ENCODE results near the gene SPATA1. TPM values are rescaled to one million over a fixed set of nuclear protein-coding genes. Genes with fewer than 3 reads are reported as not detected.

Gene SPATA1
- total RNA-seq, 1 donor from 2014 or later = 1.0 TPM

DNA sequence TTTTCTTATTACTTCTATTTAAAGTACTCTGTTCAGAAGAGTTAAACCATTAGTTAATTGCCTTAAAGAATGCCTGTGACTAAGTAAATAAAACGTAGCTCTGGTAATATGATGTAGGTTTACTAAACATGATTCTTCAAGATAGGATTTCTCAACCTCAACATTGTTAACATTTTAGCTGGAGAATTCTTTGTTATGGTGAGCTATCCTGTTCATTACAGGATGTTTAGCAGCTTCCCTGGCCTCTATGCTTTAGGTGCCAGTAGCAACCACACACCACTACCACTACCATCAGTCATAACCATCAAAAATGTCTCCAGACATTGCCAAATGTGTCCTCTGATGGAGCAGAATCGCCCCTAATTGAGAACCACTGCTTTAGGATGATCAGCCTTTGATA, 16.4 kb upstream of the SPATA1 start:
- peaks cover 0 to 6% (median 0%) of the 10 kb centered on the region in 3 donors for H3K4me1 ChIP-seq (ENCODE audit: control insufficient read depth in 3 of 3, insufficient read depth in 3 of 3, low read length in 3 of 3)
- H3K36me3 ChIP-seq (ENCODE audit: control insufficient read depth in 3 of 3, insufficient read depth in 3 of 3, low read length in 3 of 3) = peaks cover 12 to 39% (median 23%) of the 10 kb centered on the region in 3 donors
- H3K27me3 ChIP-seq (ENCODE audit: control insufficient read depth in 3 of 3, insufficient read depth in 3 of 3, low read length in 3 of 3) = no peaks in the 10 kb centered on the region
- no peaks in the 10 kb centered on the region for H3K9me3 ChIP-seq (ENCODE audit: control insufficient read depth in 3 of 3, low read length in 3 of 3)
- no peak overlapping the region for H3K4me3 ChIP-seq (ENCODE audit: low read length in 3 of 3)
- no peak overlapping the region for H3K27ac ChIP-seq (ENCODE audit: low read depth, low read length)
- H3K9ac ChIP-seq (ENCODE audit: low read depth in 1 of 3, low read length in 3 of 3) = no peak overlapping the region

DNA sequence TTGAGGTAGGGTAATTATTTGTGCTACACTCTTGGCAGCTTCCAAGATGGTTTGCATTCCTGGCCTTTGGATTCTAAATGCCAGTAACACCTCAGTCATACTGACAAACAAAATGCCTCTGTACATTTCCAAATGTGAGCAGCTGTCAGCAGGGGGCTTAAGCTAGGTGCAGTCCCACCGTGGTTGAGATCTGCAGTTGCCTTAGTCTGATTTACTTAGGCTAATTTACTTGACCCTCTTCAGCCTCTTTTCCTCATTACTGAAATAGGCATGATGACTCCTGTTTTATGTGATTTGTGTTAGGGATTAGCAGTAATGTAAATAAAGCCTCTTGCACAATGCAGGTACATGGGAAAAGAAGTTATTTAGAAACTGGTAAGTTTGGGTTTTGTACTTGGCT, 13.5 kb upstream of the SPATA1 start:
- Histone ChIP-seq H3K36me3 (ENCODE audit: control insufficient read depth in 3 of 3, insufficient read depth in 3 of 3, low read length in 3 of 3) (peaks cover 25 to 47% (median 28%) of the 10 kb centered on the region in 3 donors), H3K9ac (ENCODE audit: low read depth in 1 of 3, low read length in 3 of 3) (peak overlapping the region in 1 of 3 donors; percentile 17), H3K9me3 (ENCODE audit: control insufficient read depth in 3 of 3, low read length in 3 of 3) (no peaks in the 10 kb centered on the region), H3K4me1 (ENCODE audit: control insufficient read depth in 3 of 3, insufficient read depth in 3 of 3, low read length in 3 of 3) (peaks cover 0 to 6% (median 0%) of the 10 kb centered on the region in 3 donors), H3K27ac (ENCODE audit: low read depth, low read length) (no peak overlapping the region), H3K27me3 (ENCODE audit: control insufficient read depth in 3 of 3, insufficient read depth in 3 of 3, low read length in 3 of 3) (no peaks in the 10 kb centered on the region), H3K4me3 (ENCODE audit: low read length in 3 of 3) (no peak overlapping the region)

DNA sequence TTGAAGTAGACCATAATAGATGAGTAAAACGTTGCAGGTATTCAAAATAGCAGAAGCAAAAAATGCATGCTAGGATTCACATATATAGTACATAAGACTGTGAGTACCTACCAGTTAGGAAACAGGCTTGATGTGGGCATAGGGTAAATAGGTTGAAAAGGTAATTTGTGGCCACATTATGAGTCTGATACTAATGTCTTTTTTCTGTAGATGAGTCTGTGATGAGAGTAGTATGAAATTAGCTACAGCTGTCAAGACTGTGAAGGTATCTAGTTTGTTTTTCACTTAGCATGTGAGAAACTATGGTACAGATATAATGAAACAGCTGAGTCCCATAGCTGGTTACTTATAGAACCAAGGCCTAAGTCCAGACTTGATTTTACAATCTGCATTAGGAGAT, 12.4 kb upstream of the SPATA1 start:
- Histone ChIP-seq H3K4me3 (ENCODE audit: low read length in 3 of 3) (no peak overlapping the region), H3K4me1 (ENCODE audit: control insufficient read depth in 3 of 3, insufficient read depth in 3 of 3, low read length in 3 of 3) (peaks cover 0 to 6% (median 0%) of the 10 kb centered on the region in 3 donors), H3K27ac (ENCODE audit: low read depth, low read length) (no peak overlapping the region), H3K36me3 (ENCODE audit: control insufficient read depth in 3 of 3, insufficient read depth in 3 of 3, low read length in 3 of 3) (peaks cover 29 to 52% (median 37%) of the 10 kb centered on the region in 3 donors), H3K27me3 (ENCODE audit: control insufficient read depth in 3 of 3, insufficient read depth in 3 of 3, low read length in 3 of 3) (no peaks in the 10 kb centered on the region), H3K9me3 (ENCODE audit: control insufficient read depth in 3 of 3, low read length in 3 of 3) (no peaks in the 10 kb centered on the region), H3K9ac (ENCODE audit: low read depth in 1 of 3, low read length in 3 of 3) (no peak overlapping the region)

DNA sequence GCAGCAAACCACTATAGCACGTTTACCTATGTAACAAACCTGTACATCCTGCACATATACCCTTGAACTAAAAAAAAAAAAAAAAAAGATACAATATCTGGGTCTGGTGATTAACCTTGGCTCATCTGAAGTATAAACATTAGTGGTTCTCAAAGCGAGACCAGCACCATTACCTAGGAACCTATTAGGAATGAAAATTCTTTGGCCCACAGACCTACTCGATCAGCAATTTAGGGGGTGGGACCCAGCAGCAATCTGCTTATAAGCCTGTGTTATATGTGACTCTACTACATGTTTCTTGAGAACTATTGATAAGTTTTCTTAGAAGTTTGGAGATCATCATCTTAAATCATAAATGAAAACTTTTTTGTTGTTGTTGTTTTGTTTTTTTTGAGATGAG, 9.7 kb upstream of the SPATA1 start:
- Histone ChIP-seq H3K36me3 (ENCODE audit: control insufficient read depth in 3 of 3, insufficient read depth in 3 of 3, low read length in 3 of 3) (peaks cover 21 to 45% (median 28%) of the 10 kb centered on the region in 3 donors), H3K9ac (ENCODE audit: low read depth in 1 of 3, low read length in 3 of 3) (no peak overlapping the region), H3K27me3 (ENCODE audit: control insufficient read depth in 3 of 3, insufficient read depth in 3 of 3, low read length in 3 of 3) (no peaks in the 10 kb centered on the region), H3K4me1 (ENCODE audit: control insufficient read depth in 3 of 3, insufficient read depth in 3 of 3, low read length in 3 of 3) (peaks cover 0 to 6% (median 5%) of the 10 kb centered on the region in 3 donors), H3K4me3 (ENCODE audit: low read length in 3 of 3) (no peak overlapping the region), H3K27ac (ENCODE audit: low read depth, low read length) (no peak overlapping the region), H3K9me3 (ENCODE audit: control insufficient read depth in 3 of 3, low read length in 3 of 3) (no peaks in the 10 kb centered on the region)

DNA sequence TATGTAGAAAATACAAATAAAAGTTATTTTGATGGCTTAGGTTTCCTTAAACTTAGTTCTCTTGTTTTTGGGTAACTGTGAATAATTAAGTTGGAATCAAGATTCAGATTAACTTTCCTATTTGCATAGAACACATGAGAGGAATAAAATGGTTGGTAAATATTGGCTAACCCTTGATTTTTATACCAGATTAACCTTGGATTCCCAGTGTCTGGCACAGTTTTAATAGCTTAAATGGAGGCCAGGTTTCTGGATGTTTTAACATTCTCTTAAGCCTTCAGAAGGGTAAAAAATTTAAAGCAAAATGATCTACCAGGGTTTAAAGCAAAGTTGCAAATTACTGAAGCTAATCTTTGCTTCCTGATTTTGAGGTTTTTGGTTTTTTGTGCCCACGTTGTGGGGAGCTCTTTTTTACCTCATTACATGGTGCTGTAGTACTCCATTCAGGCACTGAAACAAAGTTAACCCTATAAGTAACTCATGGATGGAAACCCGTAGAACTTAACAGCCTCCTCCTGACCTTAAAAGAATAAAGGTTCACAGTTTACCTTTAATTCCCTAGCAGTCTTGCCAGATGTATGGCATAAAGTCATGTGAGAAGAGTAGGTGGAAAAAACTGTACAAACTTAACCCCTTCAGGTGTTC, 8.4 kb upstream of the SPATA1 start:
- no peak overlapping the region for H3K4me3 ChIP-seq (ENCODE audit: low read length in 3 of 3)
- peaks cover 18 to 38% (median 28%) of the 10 kb centered on the region in 3 donors for H3K36me3 ChIP-seq (ENCODE audit: control insufficient read depth in 3 of 3, insufficient read depth in 3 of 3, low read length in 3 of 3)
- H3K9ac ChIP-seq (ENCODE audit: low read depth in 1 of 3, low read length in 3 of 3) = no peak overlapping the region
- H3K4me1 ChIP-seq (ENCODE audit: control insufficient read depth in 3 of 3, insufficient read depth in 3 of 3, low read length in 3 of 3) = peaks cover under 1 to 5% (median 1%) of the 10 kb centered on the region in 3 donors
- no peaks in the 10 kb centered on the region for H3K27me3 ChIP-seq (ENCODE audit: control insufficient read depth in 3 of 3, insufficient read depth in 3 of 3, low read length in 3 of 3)
- H3K9me3 ChIP-seq (ENCODE audit: control insufficient read depth in 3 of 3, low read length in 3 of 3) = no peaks in the 10 kb centered on the region
- H3K27ac ChIP-seq (ENCODE audit: low read depth, low read length) = no peak overlapping the region

DNA sequence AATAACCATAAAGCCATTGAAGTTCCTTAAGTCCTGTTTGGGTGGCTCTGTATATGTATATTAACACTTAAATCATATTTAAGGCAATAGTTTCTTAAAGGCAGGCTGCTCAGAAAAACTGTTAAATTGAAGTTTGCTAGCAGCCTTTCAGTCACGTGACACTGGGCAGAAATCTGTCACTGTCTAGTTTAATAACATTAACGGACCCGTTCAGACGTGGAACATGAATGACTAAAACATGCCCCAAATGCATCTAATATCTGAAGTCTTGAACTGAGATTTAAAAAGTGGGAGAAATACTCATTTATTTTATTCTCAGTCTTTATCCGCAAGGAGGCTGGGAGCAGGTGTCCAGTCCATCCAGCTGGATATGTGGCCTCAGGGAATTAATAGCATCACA, 3.3 kb upstream of the SPATA1 start:
- H3K4me3 ChIP-seq (ENCODE audit: low read length in 3 of 3) = no peak overlapping the region
- H3K27ac ChIP-seq (ENCODE audit: low read depth, low read length) = no peak overlapping the region
- H3K4me1 ChIP-seq (ENCODE audit: control insufficient read depth in 3 of 3, insufficient read depth in 3 of 3, low read length in 3 of 3) = peaks cover 16 to 34% (median 19%) of the 10 kb centered on the region in 3 donors
- no peak overlapping the region for H3K9ac ChIP-seq (ENCODE audit: low read depth in 1 of 3, low read length in 3 of 3)
- H3K9me3 ChIP-seq (ENCODE audit: control insufficient read depth in 3 of 3, low read length in 3 of 3) = no peaks in the 10 kb centered on the region
- H3K36me3 ChIP-seq (ENCODE audit: control insufficient read depth in 3 of 3, insufficient read depth in 3 of 3, low read length in 3 of 3) = peaks cover 2 to 11% (median 10%) of the 10 kb centered on the region in 3 donors
- no peaks in the 10 kb centered on the region for H3K27me3 ChIP-seq (ENCODE audit: control insufficient read depth in 3 of 3, insufficient read depth in 3 of 3, low read length in 3 of 3)

DNA sequence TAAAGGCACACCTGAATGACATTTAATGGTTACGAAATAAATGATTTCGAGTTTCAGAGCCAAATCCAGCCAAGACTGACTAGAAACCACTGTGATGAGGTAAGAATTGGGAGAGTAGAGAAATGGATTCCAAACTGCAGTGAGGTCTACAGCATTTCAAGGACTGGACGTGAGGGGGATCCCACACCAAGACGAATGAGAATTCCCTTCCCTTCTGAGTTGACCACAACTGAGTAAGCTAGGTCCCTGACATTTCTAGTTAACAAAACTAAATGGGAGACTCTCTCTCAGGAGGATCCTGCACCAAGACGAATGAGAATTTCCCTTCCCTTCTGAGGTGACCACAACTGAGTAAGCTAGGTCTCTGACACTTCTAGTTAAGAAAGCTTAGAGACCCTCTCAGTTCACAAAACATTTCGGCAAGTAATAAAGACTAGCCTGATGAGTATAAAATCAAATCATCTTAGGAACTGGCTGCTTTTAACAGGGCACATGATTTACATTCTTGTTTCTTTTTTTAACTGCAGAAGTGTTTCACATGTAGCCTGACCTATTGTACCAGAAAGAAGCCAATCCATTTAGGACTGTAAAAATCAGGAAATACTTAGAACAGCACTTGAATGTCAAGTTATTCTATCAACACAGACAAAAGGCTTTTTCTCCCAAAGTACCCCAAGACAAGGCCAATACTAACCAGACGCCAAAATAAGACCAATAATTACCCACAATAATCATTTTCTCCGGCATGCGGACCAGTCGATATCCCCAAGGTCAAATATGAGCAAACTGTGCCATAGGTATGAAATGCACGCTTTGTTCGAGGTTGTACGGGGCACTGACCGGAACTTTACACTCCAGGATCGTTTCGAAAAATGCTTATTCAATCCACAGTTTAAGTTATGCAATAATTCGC, 1.4 kb upstream of the SPATA1 start:
- H3K36me3 ChIP-seq (ENCODE audit: control insufficient read depth in 3 of 3, insufficient read depth in 3 of 3, low read length in 3 of 3) = peaks cover 0 to 8% (median 2%) of the 10 kb centered on the region in 3 donors
- no peaks in the 10 kb centered on the region for H3K9me3 ChIP-seq (ENCODE audit: control insufficient read depth in 3 of 3, low read length in 3 of 3)
- peak overlapping the region; percentile 82 to 89 (median 84) for H3K9ac ChIP-seq (ENCODE audit: low read depth in 1 of 3, low read length in 3 of 3)
- peak overlapping the region; percentile 94 for H3K27ac ChIP-seq (ENCODE audit: low read depth, low read length)
- peaks cover 16 to 34% (median 19%) of the 10 kb centered on the region in 3 donors for H3K4me1 ChIP-seq (ENCODE audit: control insufficient read depth in 3 of 3, insufficient read depth in 3 of 3, low read length in 3 of 3)
- H3K27me3 ChIP-seq (ENCODE audit: control insufficient read depth in 3 of 3, insufficient read depth in 3 of 3, low read length in 3 of 3) = no peaks in the 10 kb centered on the region
- H3K4me3 ChIP-seq (ENCODE audit: low read length in 3 of 3) = peak overlapping the region; percentile 80 to 90 (median 89)

DNA sequence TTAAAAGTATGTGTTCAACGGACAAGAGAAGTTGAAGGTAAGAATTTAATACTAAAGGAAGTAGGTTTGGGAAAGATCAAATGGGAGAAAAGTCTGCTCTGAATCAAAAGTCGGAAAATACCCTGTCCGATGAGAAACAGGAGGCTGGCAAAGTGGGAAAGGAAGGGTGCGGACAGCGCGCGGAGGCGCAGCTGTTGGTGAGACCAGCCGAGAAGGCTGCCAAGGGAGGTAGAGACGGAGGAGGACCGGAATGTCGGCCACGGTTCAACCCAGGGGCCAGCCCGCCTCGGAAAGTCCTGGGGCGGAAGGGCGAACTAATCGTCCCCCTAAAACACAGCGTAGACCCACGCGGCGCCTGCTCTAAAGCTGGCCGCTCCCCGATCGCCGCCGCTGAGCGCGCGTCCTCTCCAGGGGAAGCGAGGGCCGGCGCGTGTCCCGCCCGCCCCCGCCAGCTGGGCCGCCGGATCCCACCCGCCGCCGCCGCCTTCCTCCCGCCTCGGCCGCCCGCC, 639 bp upstream of the SPATA1 start:
- peaks cover 16 to 34% (median 19%) of the 10 kb centered on the region in 3 donors for H3K4me1 ChIP-seq (ENCODE audit: control insufficient read depth in 3 of 3, insufficient read depth in 3 of 3, low read length in 3 of 3)
- H3K27ac ChIP-seq (ENCODE audit: low read depth, low read length) = peak overlapping the region; percentile 94
- no peaks in the 10 kb centered on the region for H3K9me3 ChIP-seq (ENCODE audit: control insufficient read depth in 3 of 3, low read length in 3 of 3)

DNA sequence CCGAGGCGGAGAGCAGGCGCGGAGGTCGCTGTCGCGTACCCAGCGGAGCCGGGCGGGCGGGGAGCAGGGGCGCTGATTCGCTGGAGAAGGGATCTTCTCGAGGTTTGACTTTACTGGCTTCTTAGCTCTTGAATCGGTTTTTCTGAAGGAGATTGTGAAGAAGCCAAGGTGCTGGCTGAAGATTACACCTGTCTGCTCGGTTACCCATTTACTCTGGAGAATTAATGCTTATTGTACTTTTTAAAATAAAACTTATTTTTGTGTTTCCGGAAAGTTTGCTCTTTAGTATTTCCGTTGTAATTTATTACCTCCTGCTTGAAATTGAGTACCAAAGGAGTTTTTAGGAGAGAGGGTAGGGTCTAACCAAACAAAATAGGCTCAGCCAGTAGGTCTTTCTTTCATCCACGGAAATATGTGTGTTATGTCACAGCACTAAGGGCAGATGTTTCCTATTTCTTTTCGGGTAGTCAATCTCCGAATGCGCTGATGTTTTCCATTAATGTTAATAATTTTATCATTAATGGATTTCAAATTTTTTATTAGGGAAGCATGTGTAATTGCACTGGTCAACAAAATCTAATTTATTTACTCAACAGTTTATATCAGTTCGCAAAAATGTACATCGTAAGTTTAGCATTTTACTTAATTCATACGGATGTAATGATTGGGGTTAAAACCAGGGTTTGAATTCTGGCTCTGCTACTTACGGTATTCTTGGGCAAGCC, 705 bp downstream of the SPATA1 start:
- H3K27me3 ChIP-seq (ENCODE audit: control insufficient read depth in 3 of 3, insufficient read depth in 3 of 3, low read length in 3 of 3) = no peaks in the 10 kb centered on the region
- H3K4me3 ChIP-seq (ENCODE audit: low read length in 3 of 3) = peak overlapping the region; percentile 80 to 90 (median 89)
- peak overlapping the region; percentile 82 to 87 (median 84) for H3K9ac ChIP-seq (ENCODE audit: low read depth in 1 of 3, low read length in 3 of 3)
- no peaks in the 10 kb centered on the region for H3K9me3 ChIP-seq (ENCODE audit: control insufficient read depth in 3 of 3, low read length in 3 of 3)
- H3K4me1 ChIP-seq (ENCODE audit: control insufficient read depth in 3 of 3, insufficient read depth in 3 of 3, low read length in 3 of 3) = peaks cover 16 to 29% (median 19%) of the 10 kb centered on the region in 3 donors
- no peaks in the 10 kb centered on the region for H3K36me3 ChIP-seq (ENCODE audit: control insufficient read depth in 3 of 3, insufficient read depth in 3 of 3, low read length in 3 of 3)
- H3K27ac ChIP-seq (ENCODE audit: low read depth, low read length) = peak overlapping the region; percentile 94

More for the DNA sequence above, 639 bp upstream of the SPATA1 start:
- Histone ChIP-seq H3K36me3 (ENCODE audit: control insufficient read depth in 3 of 3, insufficient read depth in 3 of 3, low read length in 3 of 3) (peaks cover 0 to 4% (median 0%) of the 10 kb centered on the region in 3 donors), H3K9ac (ENCODE audit: low read depth in 1 of 3, low read length in 3 of 3) (peak overlapping the region; percentile 82 to 89 (median 84)), H3K4me3 (ENCODE audit: low read length in 3 of 3) (peak overlapping the region; percentile 80 to 90 (median 89)), H3K27me3 (ENCODE audit: control insufficient read depth in 3 of 3, insufficient read depth in 3 of 3, low read length in 3 of 3) (no peaks in the 10 kb centered on the region)

All from skeletal muscle tissue (tissue), 4 donors.